Brain microvascular endothelial cell (primary cell): ENCODE results near the gene CASP12.

Experiments
- DNase-seq: peaks from one replicate; pipeline ENCODE4 v3.0.0-alpha.2; 2020
- H3K27ac ChIP-seq: fragments of 250-450 bp; sonication (Bioruptor Pico); 2 replicates; pipeline ENCODE4 v1.5.1; 2020; ENCODE audit warnings: mild to moderate bottlenecking, moderate library complexity
- H3K27me3 ChIP-seq: fragments of 250-450 bp; sonication (Bioruptor Pico); replicated peaks from 2 replicates; pipeline ENCODE4 v1.5.1; 2020; ENCODE audit warnings: mild to moderate bottlenecking
- H3K36me3 ChIP-seq: fragments of 250-450 bp; sonication (Bioruptor Pico); replicated peaks from 2 replicates; pipeline ENCODE4 v1.5.1; 2020; ENCODE audit warnings: mild to moderate bottlenecking
- H3K4me3 ChIP-seq: 2 replicates; pipeline ENCODE4 v1.5.1; 2011; ENCODE audit warnings: low read depth, mild to moderate bottlenecking, control low read depth, low read length, moderate library complexity
- in situ Hi-C: cut with HindIII; loops from 2 replicates; pipeline ENCODE4 v1.10.0; 2017; ENCODE audit warnings: low sequenced_read_pairs, low pct_ligation_motif_present
- TF ChIP-seq, protein P1 (sequence below): IDR thresholded peaks from 2 replicates; pipeline ENCODE4 v1.5.1; 2011; ENCODE audit warnings: low read depth, mild to moderate bottlenecking, moderate library complexity, low read length, control low read depth, inconsistent platforms; ENCODE audit errors: missing control alignments

Gene CASP12

DNA sequence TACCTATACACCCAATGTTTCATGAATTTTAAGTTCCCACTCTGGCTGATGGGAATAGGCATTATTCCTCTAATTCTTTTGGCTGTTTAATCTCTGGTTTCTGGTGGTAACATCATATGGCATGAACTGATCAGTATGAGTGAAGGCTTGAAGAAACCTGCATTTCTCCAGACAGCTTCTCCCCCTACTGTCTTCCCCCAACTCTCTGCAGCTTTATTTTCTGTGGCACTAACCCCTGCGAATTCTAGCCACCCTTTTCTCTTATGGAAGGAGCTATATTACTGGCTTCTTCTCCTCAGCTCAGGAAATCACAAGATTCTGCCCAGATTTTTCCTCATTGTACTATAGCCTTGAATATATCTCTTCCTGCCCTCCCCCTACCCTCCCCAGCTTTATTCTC lies 57.1 kb downstream of the CASP12 start:
- Histone ChIP-seq H3K27ac (no peak overlapping the region), H3K36me3 (no peaks in the 10 kb centered on the region), H3K4me3 (no peak overlapping the region), H3K27me3 (no peaks in the 10 kb centered on the region)
- TF ChIP-seq, protein P1, sequence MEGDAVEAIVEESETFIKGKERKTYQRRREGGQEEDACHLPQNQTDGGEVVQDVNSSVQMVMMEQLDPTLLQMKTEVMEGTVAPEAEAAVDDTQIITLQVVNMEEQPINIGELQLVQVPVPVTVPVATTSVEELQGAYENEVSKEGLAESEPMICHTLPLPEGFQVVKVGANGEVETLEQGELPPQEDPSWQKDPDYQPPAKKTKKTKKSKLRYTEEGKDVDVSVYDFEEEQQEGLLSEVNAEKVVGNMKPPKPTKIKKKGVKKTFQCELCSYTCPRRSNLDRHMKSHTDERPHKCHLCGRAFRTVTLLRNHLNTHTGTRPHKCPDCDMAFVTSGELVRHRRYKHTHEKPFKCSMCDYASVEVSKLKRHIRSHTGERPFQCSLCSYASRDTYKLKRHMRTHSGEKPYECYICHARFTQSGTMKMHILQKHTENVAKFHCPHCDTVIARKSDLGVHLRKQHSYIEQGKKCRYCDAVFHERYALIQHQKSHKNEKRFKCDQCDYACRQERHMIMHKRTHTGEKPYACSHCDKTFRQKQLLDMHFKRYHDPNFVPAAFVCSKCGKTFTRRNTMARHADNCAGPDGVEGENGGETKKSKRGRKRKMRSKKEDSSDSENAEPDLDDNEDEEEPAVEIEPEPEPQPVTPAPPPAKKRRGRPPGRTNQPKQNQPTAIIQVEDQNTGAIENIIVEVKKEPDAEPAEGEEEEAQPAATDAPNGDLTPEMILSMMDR: no peak
- in situ Hi-C loops: no loop called here
- no peak for DNase-seq

DNA sequence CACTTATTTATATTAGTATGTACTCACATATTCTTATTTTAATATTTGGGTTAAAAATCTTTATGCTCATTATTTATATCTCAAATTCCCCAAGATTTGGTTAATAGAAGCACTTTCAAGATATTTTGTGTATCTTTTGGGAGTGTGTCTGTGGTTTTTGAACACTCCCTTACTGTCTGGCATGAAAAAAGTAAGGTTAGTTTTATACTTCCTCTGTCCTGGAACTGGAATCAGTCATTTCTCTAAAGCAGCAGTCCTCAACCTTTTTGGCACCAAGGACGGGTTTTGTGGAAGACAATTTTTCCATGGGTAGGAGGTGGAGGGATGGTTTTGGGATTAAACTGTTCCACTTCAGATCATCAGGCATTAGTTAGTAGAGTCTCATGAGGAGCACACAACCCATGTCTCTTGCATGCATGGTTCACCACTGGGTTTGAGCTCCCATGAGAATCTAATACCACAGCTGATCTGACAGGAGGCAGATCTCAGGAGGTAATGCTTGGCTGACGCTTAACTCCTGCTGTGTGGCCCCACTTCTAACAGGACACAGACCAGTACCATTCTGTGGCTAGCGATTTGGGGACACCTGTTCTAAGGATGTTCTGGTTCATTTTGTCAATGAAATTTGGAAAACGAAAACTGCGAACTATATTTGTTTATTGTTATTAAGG lies 60.2 kb downstream of the CASP12 start:
- no peak for DNase-seq
- TF ChIP-seq, protein P1: no peak
- no peak overlapping the region for H3K27ac ChIP-seq
- in situ Hi-C loops: no loop called here
- no peak overlapping the region for H3K4me3 ChIP-seq
- no peaks in the 10 kb centered on the region for H3K36me3 ChIP-seq
- no peaks in the 10 kb centered on the region for H3K27me3 ChIP-seq

DNA sequence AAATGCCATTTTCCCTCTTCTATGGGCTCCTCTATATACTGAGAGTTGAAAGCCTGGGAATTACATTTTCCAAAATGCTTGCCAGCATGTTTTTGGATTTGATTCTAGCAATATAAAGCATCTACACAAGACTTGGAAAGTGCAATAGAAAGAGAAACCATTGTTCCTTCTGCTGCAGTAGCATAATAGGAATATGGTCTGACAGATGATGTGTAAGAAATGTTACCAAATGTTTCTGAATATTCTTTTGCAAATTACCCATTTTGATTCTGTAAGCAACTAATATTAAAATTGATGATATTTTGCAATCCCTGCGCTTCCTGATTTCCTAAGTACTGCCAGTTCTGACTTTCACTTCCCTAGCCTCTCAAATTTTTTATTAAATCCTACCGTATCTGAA lies 61.6 kb downstream of the CASP12 start:
- TF ChIP-seq, protein P1: no peak
- Histone ChIP-seq H3K4me3 (no peak overlapping the region), H3K27ac (no peak overlapping the region), H3K27me3 (no peaks in the 10 kb centered on the region), H3K36me3 (no peaks in the 10 kb centered on the region)
- in situ Hi-C loops: no loop called here
- no peak for DNase-seq
